ENCODE data around the gene ANK3. TPM values are rescaled to one million over a fixed set of nuclear protein-coding genes. Genes with fewer than 3 reads are reported as not detected.
"Not testable (repeated sequence)": the region's sequence is repeated elsewhere in the genome, so short reads cannot be mapped to it uniquely, and the experiment has no call there.

Gene ANK3
- total and polyA plus RNA-seq, 2 donors from 2014 or later = 38.2 to 214 TPM

GRCh38 chr10:60035984-60036383, 353.7 kb downstream of the ANK3 start:
- Histone ChIP-seq H3K4me1 (ENCODE audit: control insufficient read depth in 2 of 3, insufficient read depth in 2 of 3, low read depth in 1 of 3, low read length in 3 of 3) (no peaks in the 10 kb centered on the region), H3K27ac (ENCODE audit: low read depth in 2 of 2, low read length in 2 of 2) (no peak overlapping the region), H3K27me3 (ENCODE audit: control insufficient read depth, insufficient read depth, low read length) (no peaks in the 10 kb centered on the region), H3K4me3 (ENCODE audit: low read length in 3 of 3) (no peak overlapping the region), H3K36me3 (ENCODE audit: control insufficient read depth in 2 of 3, insufficient read depth in 3 of 3, low read length in 3 of 3) (no peaks in the 10 kb centered on the region), H3K9me3 (ENCODE audit: control insufficient read depth in 2 of 3, insufficient read depth in 1 of 3, low read length in 3 of 3) (no peaks in the 10 kb centered on the region), H3K9ac (ENCODE audit: low read length in 3 of 3) (no peak overlapping the region)
- intact Hi-C loops (cut with DNase I) = no loop called here
- no peak for DNase-seq
- no peak for FAIRE-seq
- no peak for TF ChIP-seq CTCF (IDR thresholded peaks at IDR 0.05; ENCODE audit: borderline replicate concordance, extremely low read depth, insufficient read depth)

- H3K27ac ChIP-seq (ENCODE audit: low read depth in 2 of 2, low read length in 2 of 2); H3K4me3 ChIP-seq (ENCODE audit: low read length in 3 of 3); H3K9me3 ChIP-seq (ENCODE audit: control insufficient read depth in 2 of 3, insufficient read depth in 1 of 3, low read length in 3 of 3); H3K27me3 ChIP-seq (ENCODE audit: control insufficient read depth, insufficient read depth, low read length); H3K9ac ChIP-seq (ENCODE audit: low read length in 3 of 3); H3K36me3 ChIP-seq (ENCODE audit: control insufficient read depth in 2 of 3, insufficient read depth in 3 of 3, low read length in 3 of 3); FAIRE-seq; intact Hi-C loops (cut with DNase I); DNase-seq; H3K4me1 ChIP-seq (ENCODE audit: control insufficient read depth in 2 of 3, insufficient read depth in 2 of 3, low read depth in 1 of 3, low read length in 3 of 3): not testable (repeated sequence)
These were observed 354.3 kb downstream of the ANK3 start for GRCh38 chr10:60035375-60035774.

GRCh38 chr10:60032723-60033122, 357.0 kb downstream of the ANK3 start:
- Histone ChIP-seq H3K4me1 (ENCODE audit: control insufficient read depth in 2 of 3, insufficient read depth in 2 of 3, low read depth in 1 of 3, low read length in 3 of 3) (no peaks in the 10 kb centered on the region), H3K27me3 (ENCODE audit: control insufficient read depth, insufficient read depth, low read length) (no peaks in the 10 kb centered on the region), H3K27ac (ENCODE audit: low read depth in 2 of 2, low read length in 2 of 2) (no peak overlapping the region), H3K4me3 (ENCODE audit: low read length in 3 of 3) (no peak overlapping the region), H3K9ac (ENCODE audit: low read length in 3 of 3) (no peak overlapping the region), H3K9me3 (ENCODE audit: control insufficient read depth in 2 of 3, insufficient read depth in 1 of 3, low read length in 3 of 3) (no peaks in the 10 kb centered on the region), H3K36me3 (ENCODE audit: control insufficient read depth in 2 of 3, insufficient read depth in 3 of 3, low read length in 3 of 3) (peaks cover 0 to 5% (median 0%) of the 10 kb centered on the region in 3 donors)
- intact Hi-C loops (cut with DNase I) = no loop called here
- FAIRE-seq (no peak), DNase-seq (peak in 2 of 5 donors; percentile 45 to 57)
- TF ChIP-seq CTCF (IDR thresholded peaks at IDR 0.05; ENCODE audit: borderline replicate concordance, extremely low read depth, insufficient read depth) = peak; percentile 30

- TF ChIP-seq CTCF (IDR thresholded peaks at IDR 0.05; ENCODE audit: borderline replicate concordance, extremely low read depth, insufficient read depth) = no peak
- no peak overlapping the region for H3K9ac ChIP-seq (ENCODE audit: low read length in 3 of 3)
- no peak overlapping the region for H3K4me3 ChIP-seq (ENCODE audit: low read length in 3 of 3)
- no peaks in the 10 kb centered on the region for H3K4me1 ChIP-seq (ENCODE audit: control insufficient read depth in 2 of 3, insufficient read depth in 2 of 3, low read depth in 1 of 3, low read length in 3 of 3)
- H3K36me3 ChIP-seq (ENCODE audit: control insufficient read depth in 2 of 3, insufficient read depth in 3 of 3, low read length in 3 of 3) = peaks cover 0 to 5% (median 0%) of the 10 kb centered on the region in 3 donors
- intact Hi-C loops (cut with DNase I) = no loop called here
- DNase-seq (no peak), FAIRE-seq (no peak)
- no peaks in the 10 kb centered on the region for H3K9me3 ChIP-seq (ENCODE audit: control insufficient read depth in 2 of 3, insufficient read depth in 1 of 3, low read length in 3 of 3)
- no peak overlapping the region for H3K27ac ChIP-seq (ENCODE audit: low read depth in 2 of 2, low read length in 2 of 2)
- no peaks in the 10 kb centered on the region for H3K27me3 ChIP-seq (ENCODE audit: control insufficient read depth, insufficient read depth, low read length)
These were observed 358.0 kb downstream of the ANK3 start for GRCh38 chr10:60031664-60032063.

Measured in kidney (tissue), 14 donors.